ENCODE results near the gene ZCCHC24. TPM values are rescaled to one million over a fixed set of nuclear protein-coding genes. Genes with fewer than 3 reads are reported as not detected.

Gene ZCCHC24
- total and polyA plus RNA-seq, 2 of the 8 experiments (the other 6 are each of a cell fraction or from before 2014, with no cell fraction given): 3.9 to 6.9 TPM

- Histone ChIP-seq H4K91ac (replicated peaks; ENCODE audit: insufficient read length, low read length) (no peak overlapping the region), H4K20me1 (replicated peaks in 1 of 2; ENCODE audit: control insufficient read depth in 1 of 2, insufficient read depth in 2 of 2, low read length in 2 of 2) (no peaks in the 10 kb centered on the region), H2BK15ac (ENCODE audit: low read length) (0 out of 2 replicates have a peak overlapping the region, but pooled peaks have one; percentile 6), H3K4me3 (ENCODE audit: extremely low read depth in 1 of 4, insufficient read depth in 2 of 4, low read depth in 3 of 4, low read length in 4 of 4) (no peak overlapping the region), H2BK120ac (replicated peaks; ENCODE audit: low read depth, low read length) (no peak overlapping the region), H3K79me1 (ENCODE audit: low read depth, low read length) (no peaks in the 10 kb centered on the region), H2BK12ac (ENCODE audit: low read depth, low read length) (no peak overlapping the region), H2BK20ac (ENCODE audit: low read length) (no peak overlapping the region), H3K4me2 (ENCODE audit: insufficient read depth in 1 of 2, low read depth in 2 of 2, low read length in 2 of 2) (no peak overlapping the region), H4K8ac (ENCODE audit: extremely low read depth, insufficient read depth, low read length) (no peak overlapping the region), H3K23ac (ENCODE audit: insufficient read length) (no peak overlapping the region), H2AFZ (ENCODE audit: low read length) (0 out of 2 replicates have a peak overlapping the region, but pooled peaks have one; percentile 6), H3K27me3 (replicated peaks in 1 of 4; ENCODE audit: control insufficient read depth in 3 of 4, extremely low read depth in 1 of 4, insufficient read depth in 3 of 4, low read length in 3 of 4) (peaks cover 0 to 4% (median 0%) of the 10 kb centered on the region in 4 experiments; a peak in 4 of 7 replicates), H2BK5ac (ENCODE audit: low read depth, low read length) (no peak overlapping the region), H3K14ac (ENCODE audit: insufficient read length) (no peak overlapping the region), H3K18ac (ENCODE audit: extremely low read depth, low read length) (no peak overlapping the region), H4K5ac (ENCODE audit: insufficient read length, low read depth, low read length) (no peak overlapping the region), H3K9me3 (ENCODE audit: insufficient read depth in 2 of 2, low read depth in 1 of 2, low read length in 1 of 2) (0 out of 4 replicates have a peak, but pooled peaks cover 0 to 3% of the 10 kb centered on the region in 2 experiments), H3K9ac (replicated peaks in 1 of 4; ENCODE audit: extremely low read depth in 1 of 4, low read depth in 3 of 4, low read length in 3 of 4) (no peak overlapping the region), H2AK5ac (ENCODE audit: low read depth, low read length) (no peak overlapping the region), H3K27ac (ENCODE audit: low read depth, low read length) (no peak overlapping the region), H3K23me2 (ENCODE audit: low read depth, low read length) (no peaks in the 10 kb centered on the region), H3K4me1 (replicated peaks in 1 of 4; ENCODE audit: control insufficient read depth in 3 of 4, insufficient read depth in 4 of 4, low read length in 3 of 4) (peaks cover 0 to 3% (median 0%) of the 10 kb centered on the region in 4 experiments; a peak in 1 of 7 replicates), H3K4ac (replicated peaks; ENCODE audit: insufficient read length, low read depth, low read length) (no peak overlapping the region), H3K36me3 (ENCODE audit: control insufficient read depth in 2 of 4, insufficient read depth in 4 of 4, low read length in 3 of 4) (no peaks in the 10 kb centered on the region), H3K56ac (replicated peaks; ENCODE audit: insufficient read length, low read depth, low read length) (no peak overlapping the region), H3K79me2 (ENCODE audit: control insufficient read depth in 1 of 2, insufficient read depth in 2 of 2, low read length in 2 of 2) (no peaks in the 10 kb centered on the region)
- POLR2A ChIA-PET (ENCODE audit: partially characterized antibody): interaction anchor here (0.6 kb wide), 1 partner anchor 538 kb away, joined by 3 read pairs; no protein-coding TSS in a partner anchor
- DNase-seq (ENCODE audit: low read depth in 1 of 2, low spot score in 2 of 2) (no peak), FAIRE-seq (no peak)
- CTCF ChIA-PET (ENCODE audit: partially characterized antibody): interaction anchor here (0.6 to 10.0 kb wide), 10 partner anchors 10 to 627 kb away, joined by 3 to 101 read pairs (median 4); no protein-coding TSS in a partner anchor
- WGBS, 2 experiments (ENCODE audit: extremely low coverage in 1 of 2, insufficient coverage in 1 of 2, insufficient read length in 1 of 2, insufficient replicate concordance in 2 of 2, low coverage in 1 of 2, low lambda C conversion rate in 2 of 2, missing lambda C conversion rate in 1 of 2): 75% methylated on average over 6 of the region's 6 CpGs; no CpG with 5 or more reads in 1 of the 2 experiments
- TF ChIP-seq TBP (IDR thresholded peaks at IDR 0.05; ENCODE audit: low read depth, low read length) (no peak), RAD21 (IDR thresholded peaks at IDR 0.05 in 1 of 2, conservative IDR thresholded peaks at IDR 0.05 in 1 of 2; ENCODE audit: low read depth in 2 of 2, low read length in 2 of 2) (peak; percentile 27 to 28; a peak in 2 of 4 replicates), HDAC6 (IDR thresholded peaks at IDR 0.05; ENCODE audit: low read depth, low read length) (no peak), SP2 (IDR thresholded peaks at IDR 0.05; ENCODE audit: low read length) (no peak), RNF2 (IDR thresholded peaks at IDR 0.05; ENCODE audit: borderline replicate concordance, low read depth, low read length, missing control alignments, poor library complexity, severe bottlenecking) (no peak), TAF1 (IDR thresholded peaks at IDR 0.05; ENCODE audit: low read depth, low read length) (no peak), FOSL1 (IDR thresholded peaks at IDR 0.05; ENCODE audit: insufficient read depth, low read depth, low read length) (no peak), RXRA (IDR thresholded peaks at IDR 0.05; ENCODE audit: insufficient read depth, low read depth, low read length) (no peak)
Observed at GRCh38 chr10:79491143-79491835, 45.9 kb upstream of the ZCCHC24 start.
